ENCODE results near the gene MTHFD1L.
"Not testable (repeated sequence)": the region's sequence is repeated elsewhere in the genome, so short reads cannot be mapped to it uniquely, and the experiment has no call there.

DNA sequence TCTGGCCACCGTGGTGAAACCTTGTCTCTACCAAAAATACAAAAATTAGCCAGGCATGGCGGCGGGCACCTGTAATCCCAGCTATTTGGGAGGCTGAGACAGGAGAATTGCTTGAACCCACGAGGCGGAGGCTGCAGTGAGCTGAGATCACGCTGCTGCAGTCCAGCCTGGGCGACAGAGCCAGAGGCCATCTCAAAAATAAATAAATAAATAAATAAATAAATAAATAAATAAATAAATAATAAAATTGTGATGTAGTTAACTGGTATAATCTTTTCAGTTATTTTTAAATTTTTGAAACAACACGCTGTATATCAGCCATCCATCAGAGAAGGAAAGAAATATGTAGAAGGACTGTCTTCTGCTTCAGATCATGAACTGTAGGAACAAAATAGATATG, 221.6 kb downstream of the MTHFD1L start:
- TF ChIP-seq, protein P1, sequence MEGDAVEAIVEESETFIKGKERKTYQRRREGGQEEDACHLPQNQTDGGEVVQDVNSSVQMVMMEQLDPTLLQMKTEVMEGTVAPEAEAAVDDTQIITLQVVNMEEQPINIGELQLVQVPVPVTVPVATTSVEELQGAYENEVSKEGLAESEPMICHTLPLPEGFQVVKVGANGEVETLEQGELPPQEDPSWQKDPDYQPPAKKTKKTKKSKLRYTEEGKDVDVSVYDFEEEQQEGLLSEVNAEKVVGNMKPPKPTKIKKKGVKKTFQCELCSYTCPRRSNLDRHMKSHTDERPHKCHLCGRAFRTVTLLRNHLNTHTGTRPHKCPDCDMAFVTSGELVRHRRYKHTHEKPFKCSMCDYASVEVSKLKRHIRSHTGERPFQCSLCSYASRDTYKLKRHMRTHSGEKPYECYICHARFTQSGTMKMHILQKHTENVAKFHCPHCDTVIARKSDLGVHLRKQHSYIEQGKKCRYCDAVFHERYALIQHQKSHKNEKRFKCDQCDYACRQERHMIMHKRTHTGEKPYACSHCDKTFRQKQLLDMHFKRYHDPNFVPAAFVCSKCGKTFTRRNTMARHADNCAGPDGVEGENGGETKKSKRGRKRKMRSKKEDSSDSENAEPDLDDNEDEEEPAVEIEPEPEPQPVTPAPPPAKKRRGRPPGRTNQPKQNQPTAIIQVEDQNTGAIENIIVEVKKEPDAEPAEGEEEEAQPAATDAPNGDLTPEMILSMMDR (IDR thresholded peaks at IDR 0.05): not testable (repeated sequence)
- not testable (repeated sequence) for TF ChIP-seq POLR2A (IDR thresholded peaks at IDR 0.05)
